ENCODE data around the gene WNK1.
"Not testable (repeated sequence)": the region's sequence is repeated elsewhere in the genome, so short reads cannot be mapped to it uniquely, and the experiment has no call there.

WNK1 gene

DNA sequence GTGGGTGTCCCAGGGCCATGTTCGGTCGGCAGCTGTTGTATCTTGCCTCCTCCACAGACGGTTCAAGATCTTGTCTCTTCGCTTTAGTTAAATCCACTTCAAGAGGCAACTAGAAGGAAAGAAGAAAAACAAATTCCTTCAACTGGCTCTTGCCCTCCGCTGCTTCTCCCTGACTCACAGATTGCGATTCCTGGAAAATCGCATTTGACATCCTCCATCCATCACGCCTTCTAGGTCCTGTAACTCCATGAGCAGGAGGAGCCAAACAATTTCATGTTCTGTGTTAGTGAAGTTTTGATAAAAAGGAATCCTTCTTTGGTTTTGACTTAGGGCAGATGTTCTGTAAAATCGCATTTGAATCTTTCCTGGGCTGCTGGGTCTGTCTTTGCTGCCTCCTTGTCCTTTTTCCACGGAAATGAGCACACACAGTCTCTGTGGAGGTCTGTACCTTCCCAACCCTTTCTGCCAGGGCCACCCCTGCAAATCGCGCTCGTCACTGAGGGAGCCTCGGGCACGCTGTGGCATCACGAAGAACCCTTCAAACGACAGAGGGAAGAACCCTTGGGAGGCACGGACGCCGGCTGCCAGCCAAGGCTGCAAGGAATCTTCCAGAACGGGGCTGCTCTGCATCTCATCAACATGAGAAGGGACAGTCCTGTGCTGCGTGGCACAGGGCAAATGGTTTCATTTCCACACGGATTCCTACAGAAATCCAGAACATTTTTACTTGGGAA, 164.5 kb downstream of the WNK1 start:
- Mint-ChIP-seq H3K27ac (no peak overlapping the region), H3K36me3 (peaks cover 27% of the 10 kb centered on the region), H3K4me1 (peaks cover 6% of the 10 kb centered on the region), H3K4me3 (peak overlapping the region; percentile 6), H3K27me3 (no peaks in the 10 kb centered on the region), H3K9me3 (no peaks in the 10 kb centered on the region)
- no peak for ATAC-seq (ENCODE audit: low read depth)
- DNase-seq (ENCODE audit: low spot score in 2 of 2), result no peak

DNA sequence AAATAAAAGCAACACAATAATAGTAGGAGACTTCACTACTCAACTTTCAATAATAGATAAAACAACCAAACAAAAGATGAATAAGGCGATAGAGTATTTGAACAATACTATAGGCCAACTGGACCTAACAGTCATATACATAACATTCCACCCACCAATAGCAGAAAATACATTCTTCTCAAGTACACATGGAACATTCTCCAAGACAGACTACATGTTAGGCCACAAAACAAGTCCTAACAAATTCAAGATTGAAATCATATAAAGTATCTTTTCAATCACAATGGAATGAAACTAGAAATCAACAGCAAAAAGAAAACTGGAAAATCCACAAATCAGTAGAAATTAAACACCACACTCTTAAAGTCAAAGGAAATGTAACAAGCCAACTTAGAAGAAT, 168.3 kb downstream of the WNK1 start:
- no peaks in the 10 kb centered on the region for H3K9me3 Mint-ChIP-seq
- no peak for ATAC-seq (ENCODE audit: low read depth)
- H3K4me3 Mint-ChIP-seq, result no peak overlapping the region
- no peak for DNase-seq (ENCODE audit: low spot score in 2 of 2)
- H3K27me3 Mint-ChIP-seq, result no peaks in the 10 kb centered on the region
- peaks cover 29% of the 10 kb centered on the region for H3K36me3 Mint-ChIP-seq
- H3K27ac Mint-ChIP-seq, result peak overlapping the region; percentile 12
- H3K4me1 Mint-ChIP-seq, result peaks cover 2% of the 10 kb centered on the region

- Mint-ChIP-seq H3K9me3 (no peaks in the 10 kb centered on the region), H3K36me3 (peaks cover 31% of the 10 kb centered on the region), H3K4me3 (no peak overlapping the region), H3K27ac (no peak overlapping the region), H3K4me1 (no peaks in the 10 kb centered on the region), H3K27me3 (no peaks in the 10 kb centered on the region)
- DNase-seq (ENCODE audit: low spot score in 2 of 2) (no peak), ATAC-seq (ENCODE audit: low read depth) (no peak)
Observed at GRCh38 chr12:922285-922684, 169.9 kb downstream of the WNK1 start.

DNA sequence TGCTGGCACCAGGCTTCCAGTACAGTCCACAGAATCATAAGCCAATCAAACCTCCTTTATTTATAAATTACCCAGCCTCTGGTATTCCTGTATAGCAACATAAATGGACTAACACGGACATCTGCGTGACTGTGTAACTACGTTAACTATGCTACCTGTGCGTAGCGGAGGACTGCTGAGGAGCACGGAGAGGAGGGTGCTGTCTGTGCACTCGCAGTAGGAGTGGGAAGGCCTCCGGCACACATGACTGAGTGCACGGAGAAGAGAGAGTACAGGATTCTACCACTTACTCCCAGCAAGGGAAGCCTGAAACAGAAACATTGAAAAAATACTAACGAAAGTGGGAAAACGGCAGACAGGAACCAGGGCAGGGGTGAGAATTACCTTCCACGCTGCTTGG, 174.3 kb downstream of the WNK1 start:
- Mint-ChIP-seq H3K4me3 (no peak overlapping the region), H3K27ac (no peak overlapping the region), H3K9me3 (no peaks in the 10 kb centered on the region), H3K27me3 (no peaks in the 10 kb centered on the region), H3K4me1 (no peaks in the 10 kb centered on the region), H3K36me3 (peaks cover 28% of the 10 kb centered on the region)
- ATAC-seq (ENCODE audit: low read depth), result no peak
- no peak for DNase-seq (ENCODE audit: low spot score in 2 of 2)

DNA sequence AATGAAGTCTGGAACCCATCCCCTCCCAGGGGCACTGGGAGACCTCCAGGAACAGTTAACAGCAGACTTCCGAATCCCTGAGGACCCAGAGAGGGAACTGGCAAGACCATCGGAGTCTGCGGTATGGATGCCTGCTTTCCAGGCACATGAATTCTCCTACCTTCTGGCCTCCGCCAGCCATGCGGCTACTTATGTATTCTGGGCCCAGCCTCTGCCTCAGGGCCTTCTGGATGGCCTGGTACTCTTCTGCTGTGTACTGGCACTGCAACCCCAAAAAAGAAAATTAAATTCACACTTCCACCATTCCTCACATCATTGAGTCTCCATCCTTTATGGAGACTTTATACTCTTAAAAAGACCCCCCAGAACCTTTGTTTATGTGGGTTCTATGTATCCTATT, 178.7 kb downstream of the WNK1 start:
- Mint-ChIP-seq H3K36me3 (peaks cover 22% of the 10 kb centered on the region), H3K9me3 (no peaks in the 10 kb centered on the region), H3K4me1 (no peaks in the 10 kb centered on the region), H3K4me3 (no peak overlapping the region), H3K27ac (peak overlapping the region; percentile 28), H3K27me3 (no peaks in the 10 kb centered on the region)
- ATAC-seq (ENCODE audit: low read depth), result no peak
- DNase-seq (ENCODE audit: low spot score in 2 of 2), result no peak

DNA sequence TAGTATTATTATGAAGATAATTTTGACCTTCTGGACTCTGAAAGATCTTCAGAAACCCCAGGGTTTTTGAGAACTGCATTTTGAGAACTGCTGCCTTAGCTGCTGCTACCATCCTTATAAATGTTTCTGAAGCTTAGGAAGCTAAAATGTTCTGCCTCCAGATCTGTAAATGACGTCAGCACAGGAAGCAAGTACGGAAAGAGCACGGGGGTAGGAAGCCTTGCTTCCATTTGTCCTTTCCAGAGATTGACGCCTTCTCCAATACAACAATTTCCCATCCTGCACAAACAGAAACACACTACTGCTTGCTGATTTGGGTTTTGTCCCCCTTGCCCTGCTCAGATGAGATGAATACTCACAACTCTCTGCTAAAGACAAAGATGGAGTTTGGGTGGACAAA, 179.2 kb downstream of the WNK1 start:
- DNase-seq (ENCODE audit: low spot score in 2 of 2), result no peak
- no peaks in the 10 kb centered on the region for H3K4me1 Mint-ChIP-seq
- no peaks in the 10 kb centered on the region for H3K9me3 Mint-ChIP-seq
- no peaks in the 10 kb centered on the region for H3K27me3 Mint-ChIP-seq
- no peak overlapping the region for H3K4me3 Mint-ChIP-seq
- ATAC-seq (ENCODE audit: low read depth), result no peak
- H3K36me3 Mint-ChIP-seq, result peaks cover 20% of the 10 kb centered on the region
- peak overlapping the region; percentile 28 for H3K27ac Mint-ChIP-seq

DNA sequence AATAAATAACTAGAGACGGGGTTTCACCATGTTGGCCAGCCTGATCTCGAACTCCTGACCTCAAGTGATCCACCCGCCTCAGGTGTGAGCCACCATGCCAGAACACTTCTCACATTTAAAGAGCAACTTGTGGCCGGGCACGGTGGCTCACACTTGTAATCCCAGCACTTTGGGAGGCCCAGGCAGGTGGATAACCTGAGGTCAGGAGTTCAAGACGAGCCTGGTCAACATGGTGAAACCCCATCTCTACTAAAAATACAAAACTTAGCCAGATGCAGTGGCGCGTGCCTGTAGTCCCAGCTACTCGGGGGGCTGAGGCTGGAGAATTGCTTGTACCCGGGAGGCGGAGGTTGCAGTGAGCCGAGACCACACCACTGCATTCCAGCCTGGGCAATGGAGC, 183.5 kb downstream of the WNK1 start:
- Mint-ChIP-seq H3K4me1 (peaks cover 14% of the 10 kb centered on the region), H3K36me3 (peaks cover 28% of the 10 kb centered on the region)
- not testable (repeated sequence) for H3K27ac Mint-ChIP-seq; DNase-seq (ENCODE audit: low spot score in 2 of 2); H3K9me3 Mint-ChIP-seq; ATAC-seq (ENCODE audit: low read depth); H3K4me3 Mint-ChIP-seq; H3K27me3 Mint-ChIP-seq

DNA sequence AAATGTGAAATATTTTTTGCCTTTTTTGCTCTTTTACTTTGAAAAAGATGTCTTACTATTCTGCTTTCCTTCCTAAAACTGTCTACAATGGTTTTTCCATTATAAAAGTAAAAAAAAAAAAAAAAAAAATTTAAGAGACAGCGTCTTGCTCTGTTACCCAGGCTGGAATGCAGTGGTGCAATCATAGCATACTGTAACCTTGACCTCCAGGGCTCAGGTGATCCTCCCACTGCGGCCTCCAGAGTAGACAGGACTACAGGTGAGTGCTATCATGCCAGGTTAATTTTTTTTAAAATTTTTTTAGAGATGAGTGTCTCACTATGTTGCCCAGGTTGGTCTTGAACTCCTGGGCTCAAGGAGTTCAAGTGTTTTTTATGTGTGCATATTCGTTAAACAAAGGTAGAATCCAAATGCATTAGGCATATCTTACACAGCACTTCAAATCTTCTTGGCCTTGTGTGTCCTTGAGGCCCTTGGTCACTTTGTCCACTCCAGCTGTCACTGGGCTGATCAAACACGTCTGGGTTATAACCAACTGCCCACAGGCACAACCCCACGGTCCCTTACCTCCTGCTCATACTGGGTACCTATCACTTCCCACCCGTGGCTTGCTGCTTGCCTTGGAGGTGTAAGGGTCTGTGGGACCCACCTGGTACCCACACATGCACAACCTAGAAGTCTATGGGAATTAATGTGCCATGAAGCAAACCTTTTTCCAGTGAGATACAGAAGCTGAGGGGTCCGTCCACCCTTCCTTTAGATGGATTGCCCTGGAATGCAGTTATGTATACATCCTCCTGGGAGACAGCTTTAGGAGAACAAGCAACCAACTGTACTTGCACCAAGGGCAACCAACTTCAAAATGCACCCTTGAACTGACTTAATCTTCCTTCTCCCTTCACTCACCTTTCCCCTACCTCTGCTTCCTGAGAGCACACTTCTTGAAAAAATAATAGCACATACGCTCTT, 184.3 kb downstream of the WNK1 start:
- Mint-ChIP-seq H3K36me3 (peaks cover 27% of the 10 kb centered on the region), H3K4me3 (no peak overlapping the region), H3K4me1 (peaks cover 14% of the 10 kb centered on the region), H3K27me3 (no peaks in the 10 kb centered on the region), H3K27ac (no peak overlapping the region), H3K9me3 (no peaks in the 10 kb centered on the region)
- DNase-seq (ENCODE audit: low spot score in 2 of 2) (no peak), ATAC-seq (ENCODE audit: low read depth) (no peak)

- H3K9me3 Mint-ChIP-seq, result no peaks in the 10 kb centered on the region
- ATAC-seq (ENCODE audit: low read depth), result no peak
- no peaks in the 10 kb centered on the region for H3K27me3 Mint-ChIP-seq
- no peak for DNase-seq (ENCODE audit: low spot score in 2 of 2)
- peaks cover 14% of the 10 kb centered on the region for H3K4me1 Mint-ChIP-seq
- H3K27ac Mint-ChIP-seq, result peak overlapping the region; percentile 11
- peaks cover 27% of the 10 kb centered on the region for H3K36me3 Mint-ChIP-seq
- H3K4me3 Mint-ChIP-seq, result no peak overlapping the region
Observed at GRCh38 chr12:938810-939209, 186.4 kb downstream of the WNK1 start.

DNA sequence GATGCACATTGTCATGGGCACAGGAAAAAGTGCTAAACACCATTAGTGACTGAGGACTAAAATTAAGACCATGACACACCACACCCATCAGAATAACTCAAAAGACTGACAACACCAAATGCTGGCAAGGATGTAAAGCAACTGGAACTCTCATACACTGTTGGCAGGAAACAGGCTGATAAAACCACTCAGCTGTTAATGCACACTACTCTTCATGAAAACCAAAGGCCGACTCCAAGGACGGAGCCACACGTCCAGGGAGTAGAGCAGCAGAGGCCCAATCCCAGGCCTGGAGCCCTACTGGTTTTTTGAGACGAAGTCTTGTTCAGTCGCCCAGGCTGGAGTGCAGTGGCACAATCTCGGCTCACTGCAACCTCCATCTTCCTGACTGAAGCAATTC, 190.7 kb downstream of the WNK1 start:
- Mint-ChIP-seq H3K4me1 (peaks cover 19% of the 10 kb centered on the region), H3K4me3 (no peak overlapping the region), H3K9me3 (no peaks in the 10 kb centered on the region), H3K27ac (no peak overlapping the region), H3K36me3 (peaks cover 26% of the 10 kb centered on the region), H3K27me3 (no peaks in the 10 kb centered on the region)
- ATAC-seq (ENCODE audit: low read depth) (no peak), DNase-seq (ENCODE audit: low spot score in 2 of 2) (no peak)

DNA sequence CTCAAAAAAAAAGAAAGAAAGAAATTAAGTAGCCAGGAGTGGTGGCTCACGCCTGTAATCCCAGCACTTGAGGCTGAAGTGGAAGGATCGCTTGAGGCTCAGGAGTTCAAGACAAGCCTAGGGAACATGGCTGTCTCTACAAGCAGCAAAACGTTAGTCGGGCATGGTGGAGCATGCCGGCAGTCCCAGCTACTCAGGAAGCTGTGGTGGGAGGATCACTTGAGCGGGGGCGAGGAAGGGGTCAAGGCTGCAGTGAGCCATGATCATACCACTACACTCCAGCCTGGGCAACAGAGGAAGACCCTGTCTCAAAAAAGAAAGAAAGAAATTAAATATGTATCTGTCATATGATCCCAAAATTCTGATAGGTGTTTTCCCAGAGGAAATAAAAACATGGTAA, 191.8 kb downstream of the WNK1 start:
- no peak overlapping the region for H3K4me3 Mint-ChIP-seq
- DNase-seq (ENCODE audit: low spot score in 2 of 2), result no peak
- H3K27me3 Mint-ChIP-seq, result no peaks in the 10 kb centered on the region
- H3K27ac Mint-ChIP-seq, result peak overlapping the region; percentile 43
- ATAC-seq (ENCODE audit: low read depth), result no peak
- H3K4me1 Mint-ChIP-seq, result peaks cover 25% of the 10 kb centered on the region
- H3K36me3 Mint-ChIP-seq, result peaks cover 23% of the 10 kb centered on the region
- no peaks in the 10 kb centered on the region for H3K9me3 Mint-ChIP-seq

DNA sequence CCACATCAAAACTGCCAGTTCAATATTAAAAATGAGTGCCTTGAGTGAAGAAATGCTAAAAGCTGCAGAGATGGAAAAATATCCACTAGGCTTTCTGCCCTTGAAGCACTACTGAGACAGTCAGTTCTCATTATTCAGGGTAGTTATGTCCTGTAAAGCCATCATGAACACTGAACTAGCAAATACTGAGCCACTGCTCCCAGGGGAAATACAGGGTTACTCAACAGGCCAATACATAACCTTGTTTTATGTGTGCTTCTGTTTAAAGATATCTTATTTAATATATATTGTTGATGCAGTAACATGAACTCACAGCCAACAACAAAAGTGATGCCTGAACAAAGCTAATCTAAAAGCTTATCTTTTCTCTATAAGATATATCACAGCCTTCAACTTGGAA, 193.8 kb downstream of the WNK1 start:
- Mint-ChIP-seq H3K27ac (peak overlapping the region; percentile 60), H3K4me1 (peaks cover 21% of the 10 kb centered on the region), H3K27me3 (no peaks in the 10 kb centered on the region), H3K9me3 (no peaks in the 10 kb centered on the region), H3K36me3 (peaks cover 8% of the 10 kb centered on the region), H3K4me3 (no peak overlapping the region)
- no peak for ATAC-seq (ENCODE audit: low read depth)
- DNase-seq (ENCODE audit: low spot score in 2 of 2), result no peak

- ATAC-seq (ENCODE audit: low read depth), result no peak
- Mint-ChIP-seq H3K4me3 (no peak overlapping the region), H3K36me3 (peaks cover 8% of the 10 kb centered on the region), H3K4me1 (peaks cover 21% of the 10 kb centered on the region), H3K27me3 (no peaks in the 10 kb centered on the region), H3K9me3 (no peaks in the 10 kb centered on the region), H3K27ac (peak overlapping the region; percentile 60)
- no peak for DNase-seq (ENCODE audit: low spot score in 2 of 2)
Observed at GRCh38 chr12:946631-947030, 194.3 kb downstream of the WNK1 start.

GRCh38 chr12:948238-948637, 195.9 kb downstream of the WNK1 start:
- Mint-ChIP-seq H3K9me3 (no peaks in the 10 kb centered on the region), H3K4me3 (peak overlapping the region; percentile 67), H3K27ac (peak overlapping the region; percentile 31), H3K27me3 (no peaks in the 10 kb centered on the region), H3K36me3 (peaks cover 4% of the 10 kb centered on the region), H3K4me1 (peaks cover 21% of the 10 kb centered on the region)
- DNase-seq (ENCODE audit: low spot score in 2 of 2), result no peak
- ATAC-seq (ENCODE audit: low read depth), result no peak
